UCSD-AML1 (cell line): ENCODE results near the gene SLC17A3.

ENCODE experiments used
- DNase-seq: peaks from one replicate; lab custom pipeline; 2025; ENCODE audit not compliant: unreplicated experiment; lab: John Stamatoyannopoulos, UW

SLC17A3 gene, protein sequence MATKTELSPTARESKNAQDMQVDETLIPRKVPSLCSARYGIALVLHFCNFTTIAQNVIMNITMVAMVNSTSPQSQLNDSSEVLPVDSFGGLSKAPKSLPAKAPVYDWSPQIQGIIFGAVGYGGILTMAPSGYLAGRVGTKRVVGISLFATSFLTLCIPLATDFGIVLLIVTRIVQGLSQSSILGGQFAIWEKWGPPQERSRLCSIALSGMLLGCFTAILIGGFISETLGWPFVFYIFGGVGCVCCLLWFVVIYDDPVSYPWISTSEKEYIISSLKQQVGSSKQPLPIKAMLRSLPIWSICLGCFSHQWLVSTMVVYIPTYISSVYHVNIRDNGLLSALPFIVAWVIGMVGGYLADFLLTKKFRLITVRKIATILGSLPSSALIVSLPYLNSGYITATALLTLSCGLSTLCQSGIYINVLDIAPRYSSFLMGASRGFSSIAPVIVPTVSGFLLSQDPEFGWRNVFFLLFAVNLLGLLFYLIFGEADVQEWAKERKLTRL

DNA sequence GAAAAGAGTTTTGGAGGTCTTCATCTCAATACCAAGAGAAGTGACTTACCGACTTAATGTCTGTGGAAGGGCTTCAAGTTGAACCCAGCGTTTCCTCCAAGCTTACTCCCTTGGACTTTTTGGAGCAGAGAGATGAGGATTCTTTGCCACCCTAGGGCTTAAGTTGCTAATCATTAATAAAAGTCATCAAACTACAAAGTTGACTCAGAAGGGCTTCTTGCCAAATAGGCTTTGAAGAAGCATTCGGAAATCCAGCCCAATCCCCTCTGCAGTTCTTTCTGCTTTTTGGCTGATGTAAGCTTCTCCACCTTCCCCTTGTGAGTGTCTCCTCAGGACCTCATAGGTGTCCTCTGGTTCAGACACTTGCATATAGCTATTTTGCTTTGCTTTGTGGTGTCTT is at the start of gene SLC17A3:
Gene SLC17A3 (minus strand): TSS at position 126 of the 400 bp plus-strand sequence. CDS start 5,856 bp downstream, outside the sequence.
- DNase-seq = no peak

- DNase-seq = no peak
These were observed 48.3 kb upstream of the SLC17A3 start for GRCh38 chr6:25922301-25922700.

- DNase-seq = no peak
These were observed 47.6 kb upstream of the SLC17A3 start for GRCh38 chr6:25921525-25922203.

DNA sequence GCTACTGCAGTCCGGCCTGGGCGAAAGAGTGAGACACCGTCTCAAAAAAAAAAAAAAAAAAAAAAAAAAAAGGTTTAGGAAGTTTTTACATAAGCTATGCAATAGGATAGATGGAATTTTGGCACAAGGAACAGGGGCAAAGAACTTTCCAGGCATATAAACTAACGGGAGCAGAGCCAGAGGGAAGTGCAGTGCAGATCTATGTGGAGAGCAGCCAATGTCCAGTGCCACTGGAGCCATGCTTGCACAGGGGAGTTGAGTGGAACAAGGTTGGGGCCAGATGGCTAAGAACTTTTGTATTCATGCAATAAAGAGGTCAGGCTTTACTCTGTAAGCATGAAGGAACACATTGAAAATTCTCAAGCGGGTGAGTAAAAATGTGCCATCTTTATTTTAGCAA is 45.6 kb upstream of the SLC17A3 start:
- DNase-seq = no peak

GRCh38 chr6:25918083-25918683 is 44.1 kb upstream of the SLC17A3 start:
- DNase-seq = no peak

DNA sequence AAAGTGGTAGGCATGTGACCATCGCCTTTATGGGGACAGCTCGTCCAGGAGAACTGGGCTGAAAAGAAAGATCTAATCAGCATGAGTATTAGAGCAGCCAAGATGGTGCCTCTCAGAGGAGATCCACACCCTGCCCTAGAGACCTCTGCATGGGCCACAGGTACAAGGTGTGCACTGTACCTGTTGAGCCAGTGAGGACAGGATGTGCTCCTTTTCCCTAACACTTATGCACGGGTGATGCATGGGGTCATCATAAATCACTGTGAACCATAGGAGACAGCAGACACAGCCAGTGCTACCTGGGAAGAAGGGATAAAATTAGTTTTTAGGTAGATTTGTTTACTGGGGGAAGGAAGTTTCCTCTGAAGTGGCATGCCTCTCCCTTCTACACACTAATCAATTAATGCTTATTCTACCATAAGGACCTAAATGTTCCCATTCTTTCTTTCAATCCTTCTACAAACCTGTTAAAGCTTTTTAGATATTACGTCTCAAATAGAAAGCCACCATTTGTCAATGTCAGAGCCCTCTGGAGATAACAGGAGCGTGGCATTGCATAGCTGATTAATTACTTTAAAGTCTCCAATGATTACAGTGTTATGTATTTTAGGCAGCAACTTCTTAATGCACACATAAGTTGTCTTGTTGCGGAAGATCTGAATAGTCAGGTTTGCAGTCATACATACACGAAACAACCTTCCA is 42.9 kb upstream of the SLC17A3 start:
- no peak for DNase-seq

GRCh38 chr6:25916330-25916729 is 42.3 kb upstream of the SLC17A3 start:
- no peak for DNase-seq

GRCh38 chr6:25913741-25914140 is 39.7 kb upstream of the SLC17A3 start:
- no peak for DNase-seq

GRCh38 chr6:25911351-25911750 is 37.3 kb upstream of the SLC17A3 start:
- DNase-seq = no peak

- no peak for DNase-seq
These were observed 33.5 kb upstream of the SLC17A3 start for GRCh38 chr6:25907475-25908014.

- DNase-seq = no peak
These were observed 29.5 kb upstream of the SLC17A3 start for GRCh38 chr6:25903467-25904099.

DNA sequence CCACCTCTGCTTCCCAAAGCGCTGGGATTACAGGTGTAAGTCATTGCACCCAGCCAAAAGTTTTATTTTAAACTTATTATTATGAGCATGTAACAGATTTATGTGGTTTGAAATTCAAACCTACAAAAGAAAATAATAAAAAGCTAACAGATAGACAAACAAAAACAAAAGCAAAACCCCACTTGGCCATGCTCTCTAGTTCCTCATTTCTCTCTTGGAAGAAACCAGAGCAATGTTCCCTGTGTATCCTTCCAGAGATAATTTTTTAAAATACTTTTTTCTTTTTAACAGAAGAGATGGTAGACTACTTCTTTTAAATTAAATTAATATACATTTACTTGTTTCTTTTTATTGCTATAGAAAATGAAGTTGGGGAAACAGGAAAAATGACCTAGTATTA is 28.0 kb upstream of the SLC17A3 start:
- DNase-seq = no peak

DNA sequence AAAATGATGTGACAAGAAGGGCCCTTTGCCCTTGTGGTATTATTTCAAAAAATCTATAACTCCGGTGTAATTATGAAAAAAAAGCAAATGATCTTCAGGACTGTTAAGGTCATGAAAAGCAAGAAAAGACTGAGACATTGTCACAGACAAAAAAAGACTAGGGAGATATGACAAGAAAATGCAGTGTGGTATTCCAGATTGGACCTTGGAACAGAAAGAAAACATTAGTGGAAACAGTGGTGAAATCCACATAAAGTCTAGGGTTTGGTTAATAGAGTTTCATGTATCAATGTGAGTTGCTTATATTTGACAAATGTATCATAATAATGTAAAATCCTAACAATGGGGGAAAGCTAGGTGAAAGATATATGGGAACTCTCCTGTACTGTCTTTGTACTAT is 26.8 kb upstream of the SLC17A3 start:
- DNase-seq = no peak

GRCh38 chr6:25899580-25900408 is 25.8 kb upstream of the SLC17A3 start:
- DNase-seq = no peak

GRCh38 chr6:25899123-25899522 is 25.1 kb upstream of the SLC17A3 start:
- DNase-seq = no peak

DNA sequence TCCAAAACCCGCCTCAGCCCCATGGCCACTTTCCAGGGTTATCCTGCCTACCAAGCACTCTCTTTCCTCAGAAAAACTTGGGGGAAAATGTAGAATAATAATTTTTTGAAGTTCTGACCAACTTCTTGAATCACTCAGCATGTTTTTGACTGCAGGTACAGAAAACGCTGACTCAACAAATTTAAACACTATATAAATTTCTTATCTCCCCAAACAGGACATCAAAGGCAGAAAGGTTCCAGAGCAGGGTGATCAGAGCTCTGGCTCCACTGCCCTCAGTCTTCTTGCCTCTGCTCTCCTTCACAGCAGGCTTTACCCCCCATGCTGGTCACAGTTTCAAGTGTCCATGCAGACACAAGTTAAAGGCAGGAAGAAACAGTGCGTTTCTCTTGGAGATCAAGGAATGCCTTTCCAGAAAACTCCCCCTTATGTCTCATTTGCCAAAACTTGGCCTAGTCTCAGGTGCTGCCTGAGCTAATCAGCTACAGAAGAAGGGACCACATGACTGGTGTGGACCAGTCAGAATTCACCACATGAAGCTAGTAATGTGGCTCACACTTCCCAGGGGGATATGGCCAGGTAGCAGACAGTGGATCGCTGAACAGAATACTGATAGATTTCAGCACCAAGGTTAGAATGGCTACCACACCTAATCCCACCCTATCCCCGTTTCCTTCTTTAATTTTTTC is 24.4 kb upstream of the SLC17A3 start:
- no peak for DNase-seq

DNA sequence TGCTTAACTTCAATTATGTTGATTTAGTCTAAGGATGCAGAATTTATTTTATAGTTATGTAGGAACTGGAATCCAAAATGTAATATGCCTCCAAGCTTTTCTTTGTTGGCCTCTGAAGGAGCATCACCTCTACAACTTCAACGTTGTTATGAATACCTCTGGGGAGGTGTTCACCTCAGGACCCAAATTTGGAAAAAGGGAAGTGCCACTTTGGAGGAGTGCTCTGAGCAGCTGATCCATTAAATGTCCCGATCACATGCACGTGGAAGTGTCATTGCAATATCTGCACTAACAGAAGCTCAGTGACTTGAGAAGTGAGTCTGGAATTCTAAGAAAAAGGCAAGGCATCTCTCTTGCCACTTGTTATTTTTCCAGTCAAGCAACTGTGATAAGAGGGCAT is 22.2 kb upstream of the SLC17A3 start:
- no peak for DNase-seq

GRCh38 chr6:25895771-25896170 is 21.7 kb upstream of the SLC17A3 start:
- DNase-seq = no peak

GRCh38 chr6:25893778-25894177 is 19.7 kb upstream of the SLC17A3 start:
- DNase-seq = no peak
